ENCODE measurements around the gene PMPCA.

PMPCA gene

DNA sequence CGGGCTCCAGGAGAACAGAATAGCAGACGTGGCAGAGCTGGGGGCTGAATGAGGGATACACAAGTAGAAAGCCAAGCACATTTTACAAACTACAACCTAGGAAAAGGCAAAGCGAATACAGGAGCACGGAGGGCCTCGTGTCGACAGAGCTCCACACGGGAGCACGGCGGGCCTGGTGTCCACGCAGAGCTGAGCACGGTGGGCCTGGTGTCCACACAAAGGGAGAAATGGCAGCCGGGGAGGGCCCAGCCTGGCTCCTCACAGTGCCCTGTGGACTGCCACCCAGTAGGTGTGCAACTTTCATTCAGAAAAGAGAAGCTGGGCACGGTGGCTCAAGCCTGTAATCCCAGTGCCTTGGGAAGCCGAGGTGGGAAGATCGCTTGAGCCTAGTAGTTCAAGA lies 32.6 kb downstream of the PMPCA start:
- Histone ChIP-seq H3K9ac (ENCODE audit: low read length) (no peak overlapping the region), H3K4me1 (ENCODE audit: low read length) (peaks cover 8% of the 10 kb centered on the region), H3K9me3 (ENCODE audit: insufficient read depth, low read length) (no peaks in the 10 kb centered on the region), H3K27ac (ENCODE audit: low read length) (no peak overlapping the region), H3K27me3 (ENCODE audit: low read depth, low read length) (no peaks in the 10 kb centered on the region), H3K4me2 (ENCODE audit: low read length) (no peak overlapping the region), H3K36me3 (replicated peaks; ENCODE audit: low read depth, low read length) (peaks cover 44% of the 10 kb centered on the region), H2AFZ (ENCODE audit: low read depth, low read length) (no peak overlapping the region), H3K79me2 (ENCODE audit: low read length) (peaks cover 14% of the 10 kb centered on the region), H4K20me1 (ENCODE audit: insufficient read depth, low read length) (peaks cover 8% of the 10 kb centered on the region; the same call in 1 of the 2 replicates), H3K4me3 (ENCODE audit: low read length) (no peak overlapping the region)
- TF ChIP-seq, protein P1, sequence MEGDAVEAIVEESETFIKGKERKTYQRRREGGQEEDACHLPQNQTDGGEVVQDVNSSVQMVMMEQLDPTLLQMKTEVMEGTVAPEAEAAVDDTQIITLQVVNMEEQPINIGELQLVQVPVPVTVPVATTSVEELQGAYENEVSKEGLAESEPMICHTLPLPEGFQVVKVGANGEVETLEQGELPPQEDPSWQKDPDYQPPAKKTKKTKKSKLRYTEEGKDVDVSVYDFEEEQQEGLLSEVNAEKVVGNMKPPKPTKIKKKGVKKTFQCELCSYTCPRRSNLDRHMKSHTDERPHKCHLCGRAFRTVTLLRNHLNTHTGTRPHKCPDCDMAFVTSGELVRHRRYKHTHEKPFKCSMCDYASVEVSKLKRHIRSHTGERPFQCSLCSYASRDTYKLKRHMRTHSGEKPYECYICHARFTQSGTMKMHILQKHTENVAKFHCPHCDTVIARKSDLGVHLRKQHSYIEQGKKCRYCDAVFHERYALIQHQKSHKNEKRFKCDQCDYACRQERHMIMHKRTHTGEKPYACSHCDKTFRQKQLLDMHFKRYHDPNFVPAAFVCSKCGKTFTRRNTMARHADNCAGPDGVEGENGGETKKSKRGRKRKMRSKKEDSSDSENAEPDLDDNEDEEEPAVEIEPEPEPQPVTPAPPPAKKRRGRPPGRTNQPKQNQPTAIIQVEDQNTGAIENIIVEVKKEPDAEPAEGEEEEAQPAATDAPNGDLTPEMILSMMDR (IDR thresholded peaks at IDR 0.05; ENCODE audit: low read depth, low read length): no peak
- no peak for TF ChIP-seq EZH2phosphoT487 (IDR thresholded peaks at IDR 0.05; ENCODE audit: low read depth)

DNA sequence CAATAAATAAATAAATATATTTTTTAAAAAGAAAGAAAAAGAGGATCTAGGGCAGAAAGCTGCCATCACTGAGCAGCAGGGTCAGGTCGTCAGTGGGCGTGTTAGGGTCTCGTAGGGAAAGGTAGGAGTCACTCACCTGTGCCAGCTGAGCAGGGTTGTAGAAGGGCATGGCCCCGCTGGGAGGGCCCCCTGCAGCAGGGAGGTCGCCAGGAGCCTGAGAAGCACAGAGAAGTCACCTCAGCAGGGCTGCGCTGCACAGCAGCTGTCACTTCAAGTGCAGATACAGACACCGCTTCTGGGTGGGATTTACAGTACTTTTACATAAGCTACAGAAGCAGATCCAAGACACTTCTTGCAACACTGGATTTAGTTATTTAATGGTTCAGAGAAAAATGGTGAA lies 33.2 kb downstream of the PMPCA start:
- H3K27ac ChIP-seq (ENCODE audit: low read length): no peak overlapping the region
- H3K4me1 ChIP-seq (ENCODE audit: low read length): peaks cover 4% of the 10 kb centered on the region
- H2AFZ ChIP-seq (ENCODE audit: low read depth, low read length): no peak overlapping the region
- H4K20me1 ChIP-seq (ENCODE audit: insufficient read depth, low read length): peaks cover 8% of the 10 kb centered on the region; the same call in 1 of the 2 replicates
- TF ChIP-seq, protein P1 (IDR thresholded peaks at IDR 0.05; ENCODE audit: low read depth, low read length): no peak
- TF ChIP-seq EZH2phosphoT487 (IDR thresholded peaks at IDR 0.05; ENCODE audit: low read depth): no peak
- H3K27me3 ChIP-seq (ENCODE audit: low read depth, low read length): no peaks in the 10 kb centered on the region
- H3K9me3 ChIP-seq (ENCODE audit: insufficient read depth, low read length): no peaks in the 10 kb centered on the region
- peaks cover 8% of the 10 kb centered on the region for H3K79me2 ChIP-seq (ENCODE audit: low read length)
- H3K9ac ChIP-seq (ENCODE audit: low read length): no peak overlapping the region
- H3K4me3 ChIP-seq (ENCODE audit: low read length): no peak overlapping the region
- H3K4me2 ChIP-seq (ENCODE audit: low read length): no peak overlapping the region
- H3K36me3 ChIP-seq (replicated peaks; ENCODE audit: low read depth, low read length): peaks cover 46% of the 10 kb centered on the region

DNA sequence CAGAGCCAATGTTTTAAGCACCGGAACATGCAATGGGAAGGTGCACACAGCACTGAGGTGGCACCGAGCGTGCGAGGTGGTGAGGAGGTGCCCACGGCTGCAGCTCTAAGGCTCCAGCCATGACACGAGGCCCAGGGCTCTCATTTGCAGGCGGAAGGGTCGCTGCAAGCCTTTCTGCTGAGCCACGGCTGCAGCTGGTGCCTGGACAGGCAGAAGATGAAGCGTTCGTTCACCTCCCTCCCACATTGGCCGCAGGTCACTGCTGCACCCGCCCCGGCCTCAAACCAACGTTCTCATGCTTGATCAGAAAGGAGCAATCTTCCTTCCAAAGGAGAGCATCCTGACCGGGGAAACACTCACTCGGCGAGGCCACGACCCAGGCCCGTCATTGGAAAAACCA lies 33.6 kb downstream of the PMPCA start:
- no peaks in the 10 kb centered on the region for H3K9me3 ChIP-seq (ENCODE audit: insufficient read depth, low read length)
- no peak overlapping the region for H3K9ac ChIP-seq (ENCODE audit: low read length)
- H3K4me3 ChIP-seq (ENCODE audit: low read length): no peak overlapping the region
- TF ChIP-seq, protein P1 (IDR thresholded peaks at IDR 0.05; ENCODE audit: low read depth, low read length): no peak
- TF ChIP-seq EZH2phosphoT487 (IDR thresholded peaks at IDR 0.05; ENCODE audit: low read depth): no peak
- peaks cover 3% of the 10 kb centered on the region; the same call in 1 of the 2 replicates for H3K79me2 ChIP-seq (ENCODE audit: low read length)
- H3K27me3 ChIP-seq (ENCODE audit: low read depth, low read length): no peaks in the 10 kb centered on the region
- no peak overlapping the region for H3K27ac ChIP-seq (ENCODE audit: low read length)
- H4K20me1 ChIP-seq (ENCODE audit: insufficient read depth, low read length): peaks cover 8% of the 10 kb centered on the region; the same call in 1 of the 2 replicates
- no peak overlapping the region for H3K4me2 ChIP-seq (ENCODE audit: low read length)
- peaks cover 4% of the 10 kb centered on the region for H3K4me1 ChIP-seq (ENCODE audit: low read length)
- peaks cover 50% of the 10 kb centered on the region for H3K36me3 ChIP-seq (replicated peaks; ENCODE audit: low read depth, low read length)
- no peak overlapping the region for H2AFZ ChIP-seq (ENCODE audit: low read depth, low read length)

DNA sequence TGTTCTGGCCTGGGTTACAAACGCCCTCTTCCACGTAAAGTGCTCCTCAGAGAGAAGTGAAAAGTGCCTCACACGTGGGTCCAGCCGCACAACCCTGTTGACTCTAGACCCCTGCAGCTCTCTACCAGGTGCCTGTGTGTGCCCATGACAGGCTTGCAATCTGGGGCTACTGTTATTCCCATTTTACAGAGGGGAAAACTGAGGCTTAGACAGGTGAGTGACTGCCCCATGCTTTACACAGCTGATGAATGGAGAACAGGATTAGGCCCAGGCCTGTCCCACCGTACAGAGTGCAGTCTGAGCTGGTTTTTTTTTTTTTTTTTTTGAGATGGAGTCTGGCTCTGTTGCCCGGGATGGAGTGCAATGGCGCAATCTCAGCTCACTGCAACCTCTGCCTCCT lies 35.3 kb downstream of the PMPCA start:
- TF ChIP-seq, protein P1 (IDR thresholded peaks at IDR 0.05; ENCODE audit: low read depth, low read length): no peak
- TF ChIP-seq EZH2phosphoT487 (IDR thresholded peaks at IDR 0.05; ENCODE audit: low read depth): no peak
- Histone ChIP-seq H3K27ac (ENCODE audit: low read length) (no peak overlapping the region), H3K36me3 (replicated peaks; ENCODE audit: low read depth, low read length) (peaks cover 60% of the 10 kb centered on the region), H4K20me1 (ENCODE audit: insufficient read depth, low read length) (no peaks in the 10 kb centered on the region), H2AFZ (ENCODE audit: low read depth, low read length) (no peak overlapping the region), H3K27me3 (ENCODE audit: low read depth, low read length) (no peaks in the 10 kb centered on the region), H3K4me1 (ENCODE audit: low read length) (no peaks in the 10 kb centered on the region), H3K9ac (ENCODE audit: low read length) (no peak overlapping the region), H3K4me3 (ENCODE audit: low read length) (no peak overlapping the region), H3K79me2 (ENCODE audit: low read length) (no peaks in the 10 kb centered on the region), H3K9me3 (ENCODE audit: insufficient read depth, low read length) (no peaks in the 10 kb centered on the region), H3K4me2 (ENCODE audit: low read length) (no peak overlapping the region)

Measured in OCI-LY3 (cell line).